Stomach (tissue), 4 donors: Measurements from ENCODE around the gene SCGB3A2.

ENCODE experiments used
- CTCF ChIP-seq, 7 experiments: fragments of 450-650 bp in 4 of 7; fragments of 200-600 bp in 3 of 7; sonication (generic) in 3 of 7; IDR thresholded peaks; one replicate each; pipeline ENCODE4 v1.5.1; 2016 to 2019; ENCODE audit warnings: antibody characterized with exemption in 7 of 7, control low read depth in 2 of 7, mild to moderate bottlenecking in 1 of 7
- EP300 ChIP-seq: sonication (generic); formaldehyde crosslinking; IDR thresholded peaks from one replicate; pipeline ENCODE4 v1.6.1; 2017; ENCODE audit warnings: antibody characterized with exemption
- POLR2A ChIP-seq, 4 donors: fragments of 450-650 bp; IDR thresholded peaks; one replicate each; pipeline ENCODE4 v1.6.1; 2016; ENCODE audit warnings: antibody characterized with exemption in 4 of 4, control low read depth in 2 of 4, mild to moderate bottlenecking in 1 of 4, moderate library complexity in 1 of 4
- POLR2AphosphoS5 ChIP-seq, 3 donors: sonication (generic); formaldehyde crosslinking; IDR thresholded peaks; one replicate each; pipeline ENCODE4 v1.6.1; 2016; ENCODE audit warnings: antibody characterized with exemption in 3 of 3

DNA sequence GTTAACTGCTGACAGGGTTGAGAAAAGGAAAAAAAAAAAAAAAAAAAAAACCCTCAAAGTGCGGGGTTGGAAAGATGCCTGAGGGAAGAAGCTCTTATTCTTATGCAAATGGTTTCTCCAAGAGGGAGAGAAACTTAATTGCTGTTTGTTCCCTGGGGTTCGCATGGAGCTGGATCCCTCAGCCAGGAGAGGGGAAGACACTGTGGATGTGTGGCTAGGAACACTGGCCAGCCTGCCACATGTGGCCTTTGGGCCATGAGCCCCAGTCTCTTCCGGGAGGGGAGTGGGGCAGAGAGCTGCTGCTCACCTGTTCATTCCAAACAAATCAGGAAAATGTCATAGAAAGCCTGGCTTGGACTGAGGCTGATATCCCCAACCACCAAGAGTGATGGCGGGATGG lies 9.4 kb upstream of the SCGB3A2 start:
- no peak for TF ChIP-seq EP300
- no peak for TF ChIP-seq CTCF (IDR thresholded peaks at IDR 0.05)
- no peak for TF ChIP-seq POLR2A (IDR thresholded peaks at IDR 0.05)
- TF ChIP-seq POLR2AphosphoS5 (IDR thresholded peaks at IDR 0.05): no peak
